Cortex of kidney (tissue), 1 donor: ENCODE measurements around the gene TMEM248.
A peak's percentile ranks its signal among the peaks of the same experiment; 100 is the strongest.
"Not testable (repeated sequence)": the region's sequence is repeated elsewhere in the genome, so short reads cannot be mapped to it uniquely, and the experiment has no call there.

Source experiments
- DNase-seq: peaks from one replicate; lab custom pipeline; 2025; lab: John Stamatoyannopoulos, UW

The TMEM248 gene

GRCh38 chr7:66950311-66950710, 29.3 kb downstream of the TMEM248 start:
- no peak for DNase-seq

GRCh38 chr7:66950763-66951162, 29.7 kb downstream of the TMEM248 start:
- DNase-seq: no peak

GRCh38 chr7:66952343-66953043, 31.5 kb downstream of the TMEM248 start:
- DNase-seq: no peak

- DNase-seq: no peak
Measured at GRCh38 chr7:66953044-66953427, 32.0 kb downstream of the TMEM248 start.

- no peak for DNase-seq
Measured at GRCh38 chr7:66957595-66958290, 36.7 kb downstream of the TMEM248 start.

GRCh38 chr7:66958538-66959350, 37.7 kb downstream of the TMEM248 start:
- DNase-seq: no peak

GRCh38 chr7:66960192-66960591, 39.2 kb downstream of the TMEM248 start:
- no peak for DNase-seq

- no peak for DNase-seq
Measured at GRCh38 chr7:66961096-66961495, 40.1 kb downstream of the TMEM248 start.

GRCh38 chr7:66964411-66964810, 43.4 kb downstream of the TMEM248 start:
- no peak for DNase-seq

GRCh38 chr7:66967029-66967428, 46.0 kb downstream of the TMEM248 start:
- no peak for DNase-seq

GRCh38 chr7:66969001-66969400, 48.0 kb downstream of the TMEM248 start:
- DNase-seq: not testable (repeated sequence)

- DNase-seq: no peak
Measured at GRCh38 chr7:66970310-66970709, 49.3 kb downstream of the TMEM248 start.

GRCh38 chr7:66974986-66975590, 54.1 kb downstream of the TMEM248 start:
- no peak for DNase-seq

- DNase-seq: not testable (repeated sequence)
Measured at GRCh38 chr7:66978312-66978711, 57.3 kb downstream of the TMEM248 start.

GRCh38 chr7:66979013-66979412, 58.0 kb downstream of the TMEM248 start:
- DNase-seq: not testable (repeated sequence)

GRCh38 chr7:66980336-66980735, 59.3 kb downstream of the TMEM248 start:
- not testable (repeated sequence) for DNase-seq

- DNase-seq: not testable (repeated sequence)
Measured at GRCh38 chr7:66989552-66989951, 68.5 kb downstream of the TMEM248 start.

- not testable (repeated sequence) for DNase-seq
Measured at GRCh38 chr7:66994051-66994450, 73.0 kb downstream of the TMEM248 start.

GRCh38 chr7:66994691-66995049, 73.6 kb downstream of the TMEM248 start:
- DNase-seq: not testable (repeated sequence)

- not testable (repeated sequence) for DNase-seq
Measured at GRCh38 chr7:66995050-66995776, 74.2 kb downstream of the TMEM248 start, which contains the start of gene SBDS. TSS of gene SBDS (minus strand) at chr7:66995586. CDS start at chr7:66995417, 169 bp downstream.

GRCh38 chr7:66996444-66997191, 75.6 kb downstream of the TMEM248 start, which contains the start of gene TYW1:
TSS of gene TYW1 (plus strand) at chr7:66996833. CDS start at chr7:66996979, 146 bp downstream.
- peak; percentile 21 for DNase-seq
